Thoracic aorta (tissue), 2 donors: ENCODE results near the gene SEMA6B. TPM values are rescaled to one million over a fixed set of nuclear protein-coding genes. Genes with fewer than 3 reads are reported as not detected.

Experiments used
- ATAC-seq: fragments of 150-250 bp; one replicate; pipeline ENCODE4 v1.8.0; 2017; ENCODE audit warnings: low read depth; ENCODE audit not compliant: insufficient number of reproducible peaks, low FRiP score
- DNase-seq: peaks from one replicate; pipeline ENCODE4 v3.0.0-alpha.2; 2020; ENCODE audit warnings: low spot score
- H3K27ac ChIP-seq, 2 donors: fragments of 200-600 bp; sonication (generic); 1 replicate in 1 of 2; 2 replicates in 1 of 2; pipeline ENCODE4 v1.5.1; 2016; ENCODE audit warnings: mild to moderate bottlenecking in 2 of 2, moderate library complexity in 2 of 2
- H3K27me3 ChIP-seq: fragments of 200-600 bp; sonication (generic); replicated peaks from 2 replicates; pipeline ENCODE4 v1.6.0; 2016; ENCODE audit warnings: mild to moderate bottlenecking; ENCODE audit not compliant: insufficient read depth
- H3K36me3 ChIP-seq: fragments of 200-600 bp; sonication (generic); one replicate; pipeline ENCODE4 v1.5.1; 2016
- H3K4me1 ChIP-seq, 2 donors: fragments of 200-600 bp; sonication (generic); 1 replicate in 1 of 2; 2 replicates in 1 of 2; pipeline versions ENCODE4 v1.5.1 to v1.6.0; 2016; ENCODE audit warnings: low read depth in 2 of 2, mild to moderate bottlenecking in 1 of 2; ENCODE audit not compliant: control insufficient read depth in 1 of 2
- H3K4me3 ChIP-seq: fragments of 200-600 bp; sonication (generic); 2 replicates; pipeline ENCODE4 v1.5.1; 2016; ENCODE audit warnings: mild to moderate bottlenecking
- H3K9me3 ChIP-seq: fragments of 200-600 bp; sonication (generic); 2 replicates; pipeline ENCODE4 v1.5.1; 2016
- CTCF ChIP-seq: fragments of 200-600 bp; sonication (generic); IDR thresholded peaks from one replicate; pipeline ENCODE4 v1.5.1; 2019; ENCODE audit warnings: antibody characterized with exemption
- total RNA-seq, 2 donors: library from RNA; depleted of rRNA; stranded (reverse); fragments of >200 nt; gene quantifications; one replicate each; pipeline versions ENCODE4 v1.1.0 to v1.2.3, GENCODE V29; 2016

Gene SEMA6B
- total RNA-seq, 2 donors from 2014 or later: 3.4 to 17.4 TPM

GRCh38 chr19:4496304-4496703, 63.2 kb downstream of the SEMA6B start:
- Histone ChIP-seq H3K4me1 (no peaks in the 10 kb centered on the region), H3K4me3 (no peak overlapping the region), H3K9me3 (no peaks in the 10 kb centered on the region), H3K27ac (no peak overlapping the region), H3K36me3 (peaks cover 45% of the 10 kb centered on the region), H3K27me3 (no peaks in the 10 kb centered on the region)
- no peak for ATAC-seq
- DNase-seq: no peak
- no peak for TF ChIP-seq CTCF

GRCh38 chr19:4495471-4495870, 64.0 kb downstream of the SEMA6B start:
- H3K4me3 ChIP-seq: no peak overlapping the region
- no peaks in the 10 kb centered on the region for H3K4me1 ChIP-seq
- no peaks in the 10 kb centered on the region for H3K27me3 ChIP-seq
- no peak for DNase-seq
- no peaks in the 10 kb centered on the region for H3K9me3 ChIP-seq
- TF ChIP-seq CTCF: no peak
- ATAC-seq: no peak
- H3K27ac ChIP-seq: no peak overlapping the region
- peaks cover 40% of the 10 kb centered on the region for H3K36me3 ChIP-seq

- Histone ChIP-seq H3K4me1 (no peaks in the 10 kb centered on the region), H3K4me3 (no peak overlapping the region), H3K9me3 (no peaks in the 10 kb centered on the region), H3K36me3 (peaks cover 38% of the 10 kb centered on the region), H3K27ac (no peak overlapping the region), H3K27me3 (no peaks in the 10 kb centered on the region)
- DNase-seq (no peak), ATAC-seq (no peak)
- no peak for TF ChIP-seq CTCF
Measured at GRCh38 chr19:4494691-4495064, 64.8 kb downstream of the SEMA6B start.

- Histone ChIP-seq H3K4me3 (no peak overlapping the region), H3K36me3 (peaks cover 43% of the 10 kb centered on the region), H3K4me1 (no peaks in the 10 kb centered on the region), H3K9me3 (no peaks in the 10 kb centered on the region), H3K27me3 (no peaks in the 10 kb centered on the region), H3K27ac (no peak overlapping the region)
- no peak for TF ChIP-seq CTCF
- no peak for ATAC-seq
- no peak for DNase-seq
Measured at GRCh38 chr19:4493929-4494690, 65.4 kb downstream of the SEMA6B start.

- ATAC-seq (no peak), DNase-seq (no peak)
- Histone ChIP-seq H3K9me3 (no peaks in the 10 kb centered on the region), H3K27me3 (no peaks in the 10 kb centered on the region), H3K4me3 (no peak overlapping the region), H3K27ac (no peak overlapping the region), H3K4me1 (no peaks in the 10 kb centered on the region), H3K36me3 (peaks cover 41% of the 10 kb centered on the region)
- TF ChIP-seq CTCF: no peak
Measured at GRCh38 chr19:4493104-4493928, 66.2 kb downstream of the SEMA6B start.

Other genes starting within 250 kb of the SEMA6B start
- gene STAP2, start 220.9 kb downstream of the SEMA6B start, total RNA-seq: not detected
- gene MPND, start 216.1 kb downstream of the SEMA6B start, total RNA-seq: 10 to 100 TPM in 1 of 2 donors, 1 to 10 TPM in 1; 5.8 to 10.8 TPM
- gene SH3GL1, start 159.1 kb downstream of the SEMA6B start, total RNA-seq: 10 to 100 TPM; 47.3 to 56.9 TPM
- gene CHAF1A, start 157.0 kb downstream of the SEMA6B start, total RNA-seq: 1 to 10 TPM; 3.2 to 5.8 TPM
- 10 to 100 TPM; 51.1 to 68.5 TPM for gene UBXN6, start 101.9 kb downstream of the SEMA6B start, total RNA-seq
- 10 to 100 TPM; 22.7 to 40.3 TPM for gene HDGFL2, start 87.4 kb downstream of the SEMA6B start, total RNA-seq
- 1 to 10 TPM; 3.4 to 7.1 TPM for gene PLIN4, start 41.2 kb downstream of the SEMA6B start, total RNA-seq
- 1 to 10 TPM; 4.0 to 4.5 TPM for gene PLIN5, start 24.5 kb downstream of the SEMA6B start, total RNA-seq
- gene LRG1, start 19.6 kb downstream of the SEMA6B start, total RNA-seq: 10 to 100 TPM in 1 of 2 donors, under 1 TPM in 1; 0.41 to 13.5 TPM
- gene TNFAIP8L1, start 79.8 kb upstream of the SEMA6B start, total RNA-seq: 1 to 10 TPM; 4.2 to 4.3 TPM
- gene MYDGF, start 110.7 kb upstream of the SEMA6B start, total RNA-seq: 10 to 100 TPM; 59.3 to 72.9 TPM
- 10 to 100 TPM; 67.9 to 73.8 TPM for gene DPP9, start 164.2 kb upstream of the SEMA6B start, total RNA-seq
- gene FEM1A, start 232.1 kb upstream of the SEMA6B start, total RNA-seq: 10 to 100 TPM; 15.7 to 17.1 TPM